Measurements from ENCODE around the gene TTC24.

DNA sequence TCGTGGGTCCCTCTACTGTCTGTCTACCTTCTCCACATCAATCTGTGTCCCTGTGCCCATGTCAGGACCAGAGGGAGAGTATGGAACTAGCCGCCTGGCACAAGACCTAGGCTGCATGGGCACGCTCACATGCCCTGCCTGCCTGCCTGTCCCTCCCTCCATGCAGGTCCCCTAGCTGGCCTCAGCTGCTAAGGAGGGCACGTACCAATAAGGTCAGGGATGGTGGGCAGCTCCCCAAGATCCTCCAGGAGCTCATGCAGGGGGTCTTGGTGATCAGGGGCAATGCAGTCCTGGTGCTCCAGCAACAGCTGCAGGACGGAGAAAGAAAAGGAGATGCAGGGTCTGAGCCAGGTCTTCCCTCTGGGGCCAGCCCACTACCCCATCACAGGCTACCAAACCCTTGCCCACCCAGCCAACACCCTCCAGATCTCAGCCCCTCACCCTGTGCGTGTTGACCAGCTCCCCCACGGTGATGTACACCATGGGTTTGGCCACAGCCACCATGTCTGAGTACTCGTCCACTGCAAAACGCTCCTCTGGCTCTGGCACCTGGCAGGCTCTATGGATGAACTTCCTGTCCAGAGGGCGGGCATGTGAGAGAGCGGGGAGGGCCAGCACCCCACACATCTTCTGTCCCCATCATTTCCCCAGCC lies 45.8 kb upstream of the TTC24 start:
- TF ChIP-seq JUND (IDR thresholded peaks at IDR 0.05) (no peak), MXI1 (IDR thresholded peaks at IDR 0.05; ENCODE audit: low read depth, low read length) (no peak), FOSL2 (IDR thresholded peaks at IDR 0.05; ENCODE audit: borderline replicate concordance, low read depth) (no peak), EP300 (IDR thresholded peaks at IDR 0.05; ENCODE audit: borderline replicate concordance in 1 of 2, low read depth in 1 of 2, low read length in 1 of 2) (no peak), EZH2phosphoT487 (IDR thresholded peaks at IDR 0.05; ENCODE audit: borderline replicate concordance, low read depth) (no peak)
- TF ChIP-seq, protein P1, sequence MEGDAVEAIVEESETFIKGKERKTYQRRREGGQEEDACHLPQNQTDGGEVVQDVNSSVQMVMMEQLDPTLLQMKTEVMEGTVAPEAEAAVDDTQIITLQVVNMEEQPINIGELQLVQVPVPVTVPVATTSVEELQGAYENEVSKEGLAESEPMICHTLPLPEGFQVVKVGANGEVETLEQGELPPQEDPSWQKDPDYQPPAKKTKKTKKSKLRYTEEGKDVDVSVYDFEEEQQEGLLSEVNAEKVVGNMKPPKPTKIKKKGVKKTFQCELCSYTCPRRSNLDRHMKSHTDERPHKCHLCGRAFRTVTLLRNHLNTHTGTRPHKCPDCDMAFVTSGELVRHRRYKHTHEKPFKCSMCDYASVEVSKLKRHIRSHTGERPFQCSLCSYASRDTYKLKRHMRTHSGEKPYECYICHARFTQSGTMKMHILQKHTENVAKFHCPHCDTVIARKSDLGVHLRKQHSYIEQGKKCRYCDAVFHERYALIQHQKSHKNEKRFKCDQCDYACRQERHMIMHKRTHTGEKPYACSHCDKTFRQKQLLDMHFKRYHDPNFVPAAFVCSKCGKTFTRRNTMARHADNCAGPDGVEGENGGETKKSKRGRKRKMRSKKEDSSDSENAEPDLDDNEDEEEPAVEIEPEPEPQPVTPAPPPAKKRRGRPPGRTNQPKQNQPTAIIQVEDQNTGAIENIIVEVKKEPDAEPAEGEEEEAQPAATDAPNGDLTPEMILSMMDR (IDR thresholded peaks at IDR 0.05): no peak
- TF ChIP-seq, protein P2, sequence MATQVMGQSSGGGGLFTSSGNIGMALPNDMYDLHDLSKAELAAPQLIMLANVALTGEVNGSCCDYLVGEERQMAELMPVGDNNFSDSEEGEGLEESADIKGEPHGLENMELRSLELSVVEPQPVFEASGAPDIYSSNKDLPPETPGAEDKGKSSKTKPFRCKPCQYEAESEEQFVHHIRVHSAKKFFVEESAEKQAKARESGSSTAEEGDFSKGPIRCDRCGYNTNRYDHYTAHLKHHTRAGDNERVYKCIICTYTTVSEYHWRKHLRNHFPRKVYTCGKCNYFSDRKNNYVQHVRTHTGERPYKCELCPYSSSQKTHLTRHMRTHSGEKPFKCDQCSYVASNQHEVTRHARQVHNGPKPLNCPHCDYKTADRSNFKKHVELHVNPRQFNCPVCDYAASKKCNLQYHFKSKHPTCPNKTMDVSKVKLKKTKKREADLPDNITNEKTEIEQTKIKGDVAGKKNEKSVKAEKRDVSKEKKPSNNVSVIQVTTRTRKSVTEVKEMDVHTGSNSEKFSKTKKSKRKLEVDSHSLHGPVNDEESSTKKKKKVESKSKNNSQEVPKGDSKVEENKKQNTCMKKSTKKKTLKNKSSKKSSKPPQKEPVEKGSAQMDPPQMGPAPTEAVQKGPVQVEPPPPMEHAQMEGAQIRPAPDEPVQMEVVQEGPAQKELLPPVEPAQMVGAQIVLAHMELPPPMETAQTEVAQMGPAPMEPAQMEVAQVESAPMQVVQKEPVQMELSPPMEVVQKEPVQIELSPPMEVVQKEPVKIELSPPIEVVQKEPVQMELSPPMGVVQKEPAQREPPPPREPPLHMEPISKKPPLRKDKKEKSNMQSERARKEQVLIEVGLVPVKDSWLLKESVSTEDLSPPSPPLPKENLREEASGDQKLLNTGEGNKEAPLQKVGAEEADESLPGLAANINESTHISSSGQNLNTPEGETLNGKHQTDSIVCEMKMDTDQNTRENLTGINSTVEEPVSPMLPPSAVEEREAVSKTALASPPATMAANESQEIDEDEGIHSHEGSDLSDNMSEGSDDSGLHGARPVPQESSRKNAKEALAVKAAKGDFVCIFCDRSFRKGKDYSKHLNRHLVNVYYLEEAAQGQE (IDR thresholded peaks at IDR 0.05; ENCODE audit: low read depth, low read length): no peak

All from SK-N-SH (cell line).